ENCODE data around the gene GFER. TPM values are rescaled to one million over a fixed set of nuclear protein-coding genes. Genes with fewer than 3 reads are reported as not detected.
A peak's percentile ranks its signal among the peaks of the same experiment; 100 is the strongest.

The GFER gene
- polyA plus RNA-seq, 1 experiment: 15.8 TPM

DNA sequence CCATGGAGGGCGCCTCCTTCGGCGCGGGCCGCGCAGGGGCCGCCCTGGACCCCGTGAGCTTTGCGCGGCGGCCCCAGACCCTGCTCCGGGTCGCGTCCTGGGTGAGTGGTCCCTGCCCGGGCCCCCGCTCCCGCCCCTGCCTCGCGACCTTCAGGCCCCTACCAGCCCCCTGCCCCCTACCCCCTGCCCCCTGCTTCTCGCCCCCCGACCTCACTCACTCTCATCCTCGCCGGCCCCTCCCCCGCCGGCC, 6.0 kb downstream of the GFER start:
- peaks cover 12% of the 10 kb centered on the region; the same call in 1 of the 2 replicates for H3K9me3 ChIP-seq (ENCODE audit: control insufficient read depth, insufficient read depth, low read length)
- TF ChIP-seq, protein P1, sequence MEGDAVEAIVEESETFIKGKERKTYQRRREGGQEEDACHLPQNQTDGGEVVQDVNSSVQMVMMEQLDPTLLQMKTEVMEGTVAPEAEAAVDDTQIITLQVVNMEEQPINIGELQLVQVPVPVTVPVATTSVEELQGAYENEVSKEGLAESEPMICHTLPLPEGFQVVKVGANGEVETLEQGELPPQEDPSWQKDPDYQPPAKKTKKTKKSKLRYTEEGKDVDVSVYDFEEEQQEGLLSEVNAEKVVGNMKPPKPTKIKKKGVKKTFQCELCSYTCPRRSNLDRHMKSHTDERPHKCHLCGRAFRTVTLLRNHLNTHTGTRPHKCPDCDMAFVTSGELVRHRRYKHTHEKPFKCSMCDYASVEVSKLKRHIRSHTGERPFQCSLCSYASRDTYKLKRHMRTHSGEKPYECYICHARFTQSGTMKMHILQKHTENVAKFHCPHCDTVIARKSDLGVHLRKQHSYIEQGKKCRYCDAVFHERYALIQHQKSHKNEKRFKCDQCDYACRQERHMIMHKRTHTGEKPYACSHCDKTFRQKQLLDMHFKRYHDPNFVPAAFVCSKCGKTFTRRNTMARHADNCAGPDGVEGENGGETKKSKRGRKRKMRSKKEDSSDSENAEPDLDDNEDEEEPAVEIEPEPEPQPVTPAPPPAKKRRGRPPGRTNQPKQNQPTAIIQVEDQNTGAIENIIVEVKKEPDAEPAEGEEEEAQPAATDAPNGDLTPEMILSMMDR (IDR thresholded peaks at IDR 0.05; ENCODE audit: low read depth, low read length): no peak
- ChIA-PET CTCF (no interaction called here), POLR2A (interaction anchor here (3.2 kb wide), 1 partner anchor 25 kb away, joined by 10 read pairs; the partner anchor contains the start of gene RPS2)
- no peak for DNase-seq (ENCODE audit: low read depth, low spot score)
- no peak overlapping the region for H3K27ac ChIP-seq (ENCODE audit: low read depth, low read length)
- H3K27me3 ChIP-seq (ENCODE audit: control insufficient read depth, insufficient read depth, low read length): peaks cover 21% of the 10 kb centered on the region
- H3K4me3 ChIP-seq (ENCODE audit: low read depth, low read length): peak overlapping the region; percentile 20; the same call in 1 of the 2 replicates

DNA sequence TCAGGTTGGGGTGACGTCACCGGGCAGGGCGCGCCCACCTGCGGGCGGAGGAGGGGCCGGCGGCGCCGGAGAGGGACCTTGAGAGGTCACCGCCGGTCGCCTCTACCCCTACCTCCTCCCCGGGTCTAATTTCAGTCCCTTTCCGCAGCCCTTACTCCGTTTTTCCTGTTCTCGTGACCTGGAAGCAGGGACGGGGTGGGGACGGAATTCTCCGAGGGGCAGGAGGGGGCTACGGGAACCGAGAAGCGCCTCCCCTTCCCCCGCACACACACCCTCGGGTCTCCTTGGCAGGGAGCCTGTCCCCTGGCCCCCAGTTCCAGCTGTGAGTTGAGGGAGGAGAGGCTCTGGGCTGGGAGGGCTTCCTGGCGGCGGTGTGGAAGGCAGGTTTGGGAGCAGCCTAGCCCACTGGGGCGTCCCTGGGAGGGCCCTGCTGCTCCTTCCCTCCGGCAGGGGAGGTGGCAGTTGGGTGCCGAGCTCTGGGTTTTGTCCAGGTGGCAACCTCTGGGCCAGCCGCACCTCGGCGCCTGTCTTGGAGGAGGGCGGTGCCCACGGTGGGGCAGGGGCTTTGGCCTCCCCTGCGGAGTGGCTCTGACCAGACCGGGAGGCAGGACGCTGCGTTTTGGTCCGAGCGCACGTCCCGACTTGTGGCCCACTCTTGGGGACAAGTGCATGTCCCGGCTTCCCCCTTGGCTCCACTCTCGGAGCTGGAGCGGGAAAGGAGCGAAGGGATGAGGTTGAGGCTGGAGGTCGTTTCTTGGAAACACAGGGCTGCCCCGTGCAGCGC, 6.5 kb downstream of the GFER start:
- peaks cover 21% of the 10 kb centered on the region for H3K27me3 ChIP-seq (ENCODE audit: control insufficient read depth, insufficient read depth, low read length)
- ChIA-PET POLR2A (interaction anchor here (3.2 kb wide), 1 partner anchor 26 kb away, joined by 10 read pairs; the partner anchor contains the start of gene RPS2), CTCF (interaction anchor here (4.0 kb wide), 1 partner anchor 14 kb away, joined by 16 read pairs; no protein-coding TSS in a partner anchor)
- TF ChIP-seq, protein P1 (IDR thresholded peaks at IDR 0.05; ENCODE audit: low read depth, low read length): no peak
- H3K4me3 ChIP-seq (ENCODE audit: low read depth, low read length): peak overlapping the region; percentile 32
- H3K27ac ChIP-seq (ENCODE audit: low read depth, low read length): no peak overlapping the region
- peaks cover 12% of the 10 kb centered on the region; the same call in 1 of the 2 replicates for H3K9me3 ChIP-seq (ENCODE audit: control insufficient read depth, insufficient read depth, low read length)
- no peak for DNase-seq (ENCODE audit: low read depth, low spot score)

DNA sequence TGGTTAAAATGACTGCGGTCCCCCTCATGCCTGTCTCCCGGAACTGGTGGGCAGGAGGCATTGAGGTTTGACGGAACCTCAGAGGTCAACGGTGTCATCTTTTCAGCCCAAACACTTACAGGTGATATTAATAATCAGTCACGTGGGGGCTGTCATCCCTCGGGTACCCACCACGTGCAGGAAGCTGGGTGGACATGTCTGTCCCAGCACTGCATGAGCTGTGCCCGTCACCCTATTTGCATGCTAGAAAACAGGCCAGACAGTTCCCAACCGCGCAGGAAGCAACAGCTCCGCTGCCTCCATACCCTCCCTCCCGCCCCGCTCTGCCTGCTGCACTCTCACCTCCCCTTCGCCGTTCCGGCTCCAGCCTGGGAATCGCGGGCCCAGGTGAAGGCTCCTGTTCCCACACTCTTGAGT, 7.2 kb downstream of the GFER start:
- H3K27me3 ChIP-seq (ENCODE audit: control insufficient read depth, insufficient read depth, low read length): peaks cover 21% of the 10 kb centered on the region
- CTCF ChIA-PET: interaction anchor here (4.0 kb wide), 1 partner anchor 13 kb away, joined by 16 read pairs; no protein-coding TSS in a partner anchor
- no peak overlapping the region for H3K4me3 ChIP-seq (ENCODE audit: low read depth, low read length)
- no peak for DNase-seq (ENCODE audit: low read depth, low spot score)
- peaks cover 12% of the 10 kb centered on the region; the same call in 1 of the 2 replicates for H3K9me3 ChIP-seq (ENCODE audit: control insufficient read depth, insufficient read depth, low read length)
- POLR2A ChIA-PET: interaction anchor here (1.8 to 3.2 kb wide), 2 partner anchors 26 to 164 kb away, joined by 7 to 10 read pairs; partner anchors contain the start of genes RPS2 and TRAF7
- TF ChIP-seq, protein P1 (IDR thresholded peaks at IDR 0.05; ENCODE audit: low read depth, low read length): no peak
- H3K27ac ChIP-seq (ENCODE audit: low read depth, low read length): no peak overlapping the region

DNA sequence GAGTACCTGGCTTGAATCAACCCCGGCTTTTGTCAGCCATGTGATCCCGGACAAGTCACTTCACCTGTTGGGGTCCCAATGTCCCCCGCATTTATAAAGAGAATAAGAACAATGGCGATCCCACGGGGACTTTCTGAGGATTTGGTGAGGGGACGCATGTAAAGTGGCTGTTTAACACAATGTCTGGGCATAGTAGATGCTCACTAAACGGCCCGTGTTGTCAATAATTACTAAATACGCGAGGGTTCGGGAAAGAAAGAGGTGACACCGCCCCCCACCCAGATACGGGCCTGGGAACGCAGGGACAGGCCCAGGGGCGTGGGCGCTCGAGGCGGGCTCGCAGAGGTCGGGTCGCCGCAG, 7.6 kb downstream of the GFER start:
- ChIA-PET POLR2A (interaction anchor here (1.8 to 3.2 kb wide), 2 partner anchors 27 to 164 kb away, joined by 7 to 10 read pairs; partner anchors contain the start of genes RPS2 and TRAF7), CTCF (interaction anchor here (4.0 kb wide), 1 partner anchor 13 kb away, joined by 16 read pairs; no protein-coding TSS in a partner anchor)
- Histone ChIP-seq H3K27ac (ENCODE audit: low read depth, low read length) (no peak overlapping the region), H3K9me3 (ENCODE audit: control insufficient read depth, insufficient read depth, low read length) (peaks cover 12% of the 10 kb centered on the region; the same call in 1 of the 2 replicates), H3K27me3 (ENCODE audit: control insufficient read depth, insufficient read depth, low read length) (peaks cover 21% of the 10 kb centered on the region), H3K4me3 (ENCODE audit: low read depth, low read length) (peak overlapping the region; percentile 48)
- TF ChIP-seq, protein P1 (IDR thresholded peaks at IDR 0.05; ENCODE audit: low read depth, low read length): no peak
- no peak for DNase-seq (ENCODE audit: low read depth, low spot score)

Data from AG04450 (cell line).